Bronchial epithelial cell (primary cell): Measurements from ENCODE around the gene HOXA4. TPM values are rescaled to one million over a fixed set of nuclear protein-coding genes. Genes with fewer than 3 reads are reported as not detected.

Experiments used
- DNase-seq: peaks from one replicate; pipeline ENCODE4 v3.0.0-alpha.2; 2010; ENCODE audit warnings: low read depth
- FAIRE-seq: peaks from 2 replicates; lab custom pipeline; 2011; peaks lifted over from hg19 to GRCh38; lab: Jason Lieb, UNC
- H3K27me3 ChIP-seq: 2 replicates; pipeline ENCODE4 v1.5.1; 2011; ENCODE audit warnings: low read length; ENCODE audit not compliant: control insufficient read depth, insufficient read depth
- H3K36me3 ChIP-seq: 2 replicates; pipeline ENCODE4 v1.5.1; 2011; ENCODE audit warnings: low read length; ENCODE audit not compliant: control insufficient read depth, insufficient read depth
- H3K4me3 ChIP-seq: 2 replicates; pipeline ENCODE4 v1.5.1; 2011; ENCODE audit warnings: mild to moderate bottlenecking, low read depth, low read length, control low read depth
- CTCF ChIP-seq: IDR thresholded peaks from 2 replicates; pipeline ENCODE4 v1.5.1; 2011; ENCODE audit warnings: mild to moderate bottlenecking, moderate library complexity, low read length, control low read depth, inconsistent platforms; ENCODE audit not compliant: insufficient read depth, severe bottlenecking
- total RNA-seq: library from RNA; depleted of rRNA; stranded (reverse); fragments of >200 nt; gene quantifications from 2 replicates; pipeline ENCODE4 v1.2.1, GENCODE V29; 2014

HOXA4 gene
- total RNA-seq, 1 donor from 2014 or later, result not detected

GRCh38 chr7:27116962-27117886, 13.3 kb downstream of the HOXA4 start:
- no peak overlapping the region for H3K4me3 ChIP-seq
- FAIRE-seq (no peak), DNase-seq (no peak)
- no peaks in the 10 kb centered on the region for H3K36me3 ChIP-seq
- no peak for TF ChIP-seq CTCF
- peaks cover 64% of the 10 kb centered on the region for H3K27me3 ChIP-seq

GRCh38 chr7:27116031-27116961, 14.3 kb downstream of the HOXA4 start:
- Histone ChIP-seq H3K4me3 (no peak overlapping the region), H3K36me3 (no peaks in the 10 kb centered on the region), H3K27me3 (peaks cover 65% of the 10 kb centered on the region)
- TF ChIP-seq CTCF, result no peak
- DNase-seq (no peak), FAIRE-seq (no peak)

- Histone ChIP-seq H3K36me3 (no peaks in the 10 kb centered on the region), H3K27me3 (peaks cover 67% of the 10 kb centered on the region), H3K4me3 (no peak overlapping the region)
- FAIRE-seq (no peak), DNase-seq (no peak)
- no peak for TF ChIP-seq CTCF
These were observed 15.1 kb downstream of the HOXA4 start for GRCh38 chr7:27115221-27116026.

- no peaks in the 10 kb centered on the region for H3K36me3 ChIP-seq
- no peak for TF ChIP-seq CTCF
- peaks cover 70% of the 10 kb centered on the region for H3K27me3 ChIP-seq
- FAIRE-seq, result no peak
- DNase-seq, result no peak
- H3K4me3 ChIP-seq, result no peak overlapping the region
These were observed 15.7 kb downstream of the HOXA4 start for GRCh38 chr7:27114881-27115220.

- DNase-seq, result no peak
These were observed 16.4 kb downstream of the HOXA4 start for GRCh38 chr7:27113991-27114769.

More at GRCh38 chr7:27113991-27114769, 16.4 kb downstream of the HOXA4 start:
- no peaks in the 10 kb centered on the region for H3K36me3 ChIP-seq
- no peak for FAIRE-seq
- no peak overlapping the region for H3K4me3 ChIP-seq
- TF ChIP-seq CTCF, result no peak
- H3K27me3 ChIP-seq, result peaks cover 71% of the 10 kb centered on the region
